GM06990 (cell line): Measurements from ENCODE around the gene CCNY.

ENCODE experiments used
- DNase-seq: peaks from one replicate; pipeline ENCODE4 v3.0.0-alpha.2; 2011; ENCODE audit not compliant: insufficient read length; ENCODE audit errors: extremely low read depth
- H3K27me3 ChIP-seq: replicated peaks from 2 replicates; pipeline ENCODE4 v1.6.0; 2011; ENCODE audit warnings: low read length; ENCODE audit not compliant: control insufficient read depth, insufficient read depth
- H3K36me3 ChIP-seq: 2 replicates; pipeline ENCODE4 v1.5.1; 2011; ENCODE audit warnings: low read length; ENCODE audit not compliant: control insufficient read depth, insufficient read depth
- H3K4me3 ChIP-seq: replicated peaks from 2 replicates; pipeline ENCODE4 v1.5.1; 2011; ENCODE audit warnings: low read depth, mild to moderate bottlenecking, control low read depth, low read length
- TF ChIP-seq, protein P1 (sequence below): IDR thresholded peaks from 2 replicates; pipeline ENCODE4 v1.5.1; 2011; ENCODE audit warnings: low read length, control low read depth, mild to moderate bottlenecking, inconsistent platforms; ENCODE audit not compliant: insufficient read depth, poor library complexity, severe bottlenecking

The CCNY gene

DNA sequence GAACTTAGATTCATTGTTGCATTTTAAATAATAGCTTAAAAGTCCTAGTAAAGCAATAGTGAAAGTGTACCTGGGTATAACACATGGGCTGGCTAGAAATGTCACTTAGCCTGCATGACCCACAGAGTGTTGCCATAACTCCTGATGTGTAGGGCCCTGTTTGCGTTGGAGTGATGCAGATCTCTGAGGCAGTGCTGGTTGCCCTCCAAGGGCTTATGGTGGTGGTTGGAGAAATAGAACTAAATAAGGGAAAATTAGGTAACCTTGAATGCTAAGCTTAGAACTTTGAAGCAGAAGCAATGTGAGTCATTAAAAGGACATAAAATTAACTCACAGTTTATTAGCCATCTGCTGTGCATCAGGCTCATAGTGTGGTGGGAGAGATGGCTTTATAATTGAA is 105.7 kb downstream of the CCNY start:
- no peak overlapping the region for H3K4me3 ChIP-seq
- DNase-seq, result no peak
- H3K27me3 ChIP-seq, result no peaks in the 10 kb centered on the region
- no peaks in the 10 kb centered on the region for H3K36me3 ChIP-seq
- TF ChIP-seq, protein P1, sequence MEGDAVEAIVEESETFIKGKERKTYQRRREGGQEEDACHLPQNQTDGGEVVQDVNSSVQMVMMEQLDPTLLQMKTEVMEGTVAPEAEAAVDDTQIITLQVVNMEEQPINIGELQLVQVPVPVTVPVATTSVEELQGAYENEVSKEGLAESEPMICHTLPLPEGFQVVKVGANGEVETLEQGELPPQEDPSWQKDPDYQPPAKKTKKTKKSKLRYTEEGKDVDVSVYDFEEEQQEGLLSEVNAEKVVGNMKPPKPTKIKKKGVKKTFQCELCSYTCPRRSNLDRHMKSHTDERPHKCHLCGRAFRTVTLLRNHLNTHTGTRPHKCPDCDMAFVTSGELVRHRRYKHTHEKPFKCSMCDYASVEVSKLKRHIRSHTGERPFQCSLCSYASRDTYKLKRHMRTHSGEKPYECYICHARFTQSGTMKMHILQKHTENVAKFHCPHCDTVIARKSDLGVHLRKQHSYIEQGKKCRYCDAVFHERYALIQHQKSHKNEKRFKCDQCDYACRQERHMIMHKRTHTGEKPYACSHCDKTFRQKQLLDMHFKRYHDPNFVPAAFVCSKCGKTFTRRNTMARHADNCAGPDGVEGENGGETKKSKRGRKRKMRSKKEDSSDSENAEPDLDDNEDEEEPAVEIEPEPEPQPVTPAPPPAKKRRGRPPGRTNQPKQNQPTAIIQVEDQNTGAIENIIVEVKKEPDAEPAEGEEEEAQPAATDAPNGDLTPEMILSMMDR, result no peak

DNA sequence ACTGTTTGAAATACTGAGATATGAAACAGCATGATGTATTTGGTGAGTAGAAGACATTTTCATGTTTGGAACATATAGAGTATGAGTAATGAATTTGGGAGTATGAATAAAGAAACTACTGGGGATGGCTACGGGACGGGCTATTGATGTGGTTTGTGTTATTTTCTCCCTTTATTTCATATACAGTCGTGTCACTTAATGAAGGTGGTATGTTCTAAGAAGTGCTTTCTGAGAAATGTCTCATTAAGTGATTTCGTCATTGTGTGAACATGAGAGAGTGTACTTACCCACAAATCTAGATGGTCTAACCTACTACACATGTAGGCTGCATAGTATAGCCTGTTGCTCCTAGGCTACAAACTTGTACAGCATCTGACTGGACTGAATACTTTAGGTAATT is 106.3 kb downstream of the CCNY start:
- H3K36me3 ChIP-seq, result no peaks in the 10 kb centered on the region
- H3K27me3 ChIP-seq, result no peaks in the 10 kb centered on the region
- TF ChIP-seq, protein P1, result no peak
- DNase-seq, result no peak
- H3K4me3 ChIP-seq, result no peak overlapping the region

DNA sequence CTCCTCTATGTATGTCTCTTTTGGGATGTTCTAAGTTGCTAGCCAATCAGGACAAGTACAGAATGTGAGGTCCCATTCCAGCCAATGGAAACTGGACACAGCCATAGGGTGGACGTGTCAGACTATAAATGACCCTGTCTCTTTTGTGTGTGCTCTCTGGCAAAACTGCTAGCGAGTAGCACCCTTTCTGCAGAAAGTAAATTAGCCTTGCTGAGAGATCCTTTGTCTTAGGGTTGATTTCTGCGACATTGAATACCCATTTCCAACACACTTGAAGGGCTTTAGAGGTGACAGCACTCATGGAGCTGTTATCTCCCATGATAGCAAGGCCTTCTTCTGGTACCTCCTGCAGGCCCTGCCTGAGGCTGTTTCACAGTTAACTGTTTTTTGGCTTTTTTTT is 107.5 kb downstream of the CCNY start:
- DNase-seq, result no peak
- no peak overlapping the region for H3K4me3 ChIP-seq
- TF ChIP-seq, protein P1, result no peak
- no peaks in the 10 kb centered on the region for H3K36me3 ChIP-seq
- H3K27me3 ChIP-seq, result no peaks in the 10 kb centered on the region

DNA sequence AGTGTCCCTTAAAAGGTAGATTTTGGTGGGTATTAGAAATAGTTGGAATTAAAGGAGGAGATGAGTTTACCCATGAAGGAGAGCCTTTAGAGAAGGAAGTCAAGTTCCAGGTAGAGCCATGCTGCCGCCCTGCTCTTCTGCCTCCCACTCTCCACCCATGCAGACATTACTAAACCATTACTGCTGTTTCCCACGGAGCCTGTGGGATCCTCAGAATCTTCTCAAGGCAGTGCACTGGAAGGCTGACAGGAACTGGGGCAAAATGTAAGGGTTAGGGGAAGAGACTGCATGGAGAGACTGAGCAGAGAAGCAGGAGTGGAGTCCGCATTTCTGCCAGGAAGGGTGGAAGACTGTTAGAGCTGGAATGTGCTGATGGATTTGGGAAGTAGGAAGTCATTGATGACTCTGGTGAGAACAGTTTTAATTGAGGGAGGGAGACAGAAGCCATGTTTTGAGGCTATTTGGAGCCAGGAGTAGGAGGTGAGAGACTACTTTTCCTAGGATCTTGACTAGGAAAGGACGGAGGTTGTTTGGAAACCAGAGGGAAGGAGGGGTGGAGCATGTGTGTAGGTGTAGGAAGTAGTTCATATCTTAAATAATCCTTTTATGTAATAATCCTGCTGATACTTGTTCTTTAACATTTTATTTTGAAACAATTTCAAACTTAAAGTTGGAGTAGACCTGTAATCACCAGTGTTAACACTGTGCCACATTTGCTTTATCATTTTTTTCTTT is 109.0 kb downstream of the CCNY start:
- DNase-seq, result no peak
- no peak overlapping the region for H3K4me3 ChIP-seq
- TF ChIP-seq, protein P1, result no peak
- H3K36me3 ChIP-seq, result no peaks in the 10 kb centered on the region
- H3K27me3 ChIP-seq, result no peaks in the 10 kb centered on the region

DNA sequence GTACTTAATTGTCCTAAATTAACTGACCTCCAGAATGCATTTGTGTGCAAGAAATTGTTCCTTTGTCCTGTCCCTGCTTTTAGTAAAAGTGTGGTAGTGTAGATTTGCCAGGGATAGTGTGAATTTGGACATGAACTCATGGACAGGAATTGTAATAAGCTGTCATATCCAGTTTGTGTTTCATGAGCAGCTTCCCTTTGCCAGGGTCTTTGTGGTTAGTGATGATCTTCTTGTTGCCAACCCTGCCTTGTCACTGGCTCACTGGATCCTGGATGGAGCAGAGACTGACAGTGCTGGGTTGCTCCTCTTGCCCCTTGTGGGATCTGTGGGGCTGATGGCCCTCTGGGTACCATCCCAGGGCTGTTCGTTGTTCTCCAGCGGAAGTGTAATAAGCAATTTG is 110.1 kb downstream of the CCNY start:
- TF ChIP-seq, protein P1, result no peak
- DNase-seq, result no peak
- no peaks in the 10 kb centered on the region for H3K27me3 ChIP-seq
- no peak overlapping the region for H3K4me3 ChIP-seq
- H3K36me3 ChIP-seq, result no peaks in the 10 kb centered on the region
